ENCODE results near the gene MANBA. TPM values are rescaled to one million over a fixed set of nuclear protein-coding genes. Genes with fewer than 3 reads are reported as not detected.

Gene MANBA
- total RNA-seq, 1 experiment from 2014 or later, result 14.5 TPM

DNA sequence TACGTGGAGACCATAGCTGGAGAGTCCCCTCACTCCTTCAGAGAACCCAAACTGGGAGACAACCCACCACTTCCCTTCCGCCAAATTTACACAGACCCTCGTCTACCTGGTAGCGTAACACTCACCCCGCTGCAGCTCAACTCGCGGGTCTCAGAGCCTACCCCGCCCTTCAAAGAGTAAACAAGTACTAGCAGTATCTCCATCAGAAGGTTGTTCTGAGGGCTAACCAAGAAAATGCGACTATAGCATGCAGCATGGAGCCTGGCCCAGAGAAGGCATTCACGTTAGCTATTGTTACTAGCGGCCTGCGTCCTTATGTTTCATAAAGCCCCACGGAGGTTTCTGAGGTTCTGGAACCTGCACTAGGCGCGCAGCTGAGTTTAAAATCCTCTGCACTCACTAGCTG is 531 bp upstream of the MANBA start:
- H3K4me1 ChIP-seq (ENCODE audit: control insufficient read depth, insufficient read depth, low read length), result peaks cover 7% of the 10 kb centered on the region
- H3K27ac ChIP-seq (ENCODE audit: low read length), result peak overlapping the region; percentile 78
- intact Hi-C loops (cut with micrococcal nuclease; ENCODE audit: unreplicated experiment), result no loop called here
- no peaks in the 10 kb centered on the region; the same call in 1 of the 2 replicates for H3K36me3 ChIP-seq (ENCODE audit: control insufficient read depth, insufficient read depth, low read length)
- peak overlapping the region; percentile 77 to 86 for H3K4me3 ChIP-seq (ENCODE audit: low read depth in 2 of 2, low read length in 2 of 2)
- POLR2A ChIA-PET, result interaction anchor here (1.2 kb wide), 1 partner anchor 18 kb away, joined by 3 read pairs; no protein-coding TSS in a partner anchor
- CTCF ChIA-PET, result interaction anchor here (0.7 kb wide), 1 partner anchor 176 kb away, joined by 3 read pairs; no protein-coding TSS in a partner anchor
- H3K9me3 ChIP-seq (ENCODE audit: control insufficient read depth, insufficient read depth, low read depth, low read length), result no peaks in the 10 kb centered on the region
- ATAC-seq (peak; percentile 32; the same call in 1 of the 2 replicates), DNase-seq (ENCODE audit: low read depth, low spot score) (no peak)
- TF ChIP-seq POLR2AphosphoS5 (IDR thresholded peaks at IDR 0.05; ENCODE audit: low read depth, low read length) (no peak), TCF7L2 (IDR thresholded peaks at IDR 0.05; ENCODE audit: low read depth, low read length) (no peak), SIN3A (IDR thresholded peaks at IDR 0.05; ENCODE audit: borderline replicate concordance, insufficient read depth, low read depth, low read length) (no peak), CTCF (IDR thresholded peaks at IDR 0.05) (no peak)
- TF ChIP-seq, protein P1, sequence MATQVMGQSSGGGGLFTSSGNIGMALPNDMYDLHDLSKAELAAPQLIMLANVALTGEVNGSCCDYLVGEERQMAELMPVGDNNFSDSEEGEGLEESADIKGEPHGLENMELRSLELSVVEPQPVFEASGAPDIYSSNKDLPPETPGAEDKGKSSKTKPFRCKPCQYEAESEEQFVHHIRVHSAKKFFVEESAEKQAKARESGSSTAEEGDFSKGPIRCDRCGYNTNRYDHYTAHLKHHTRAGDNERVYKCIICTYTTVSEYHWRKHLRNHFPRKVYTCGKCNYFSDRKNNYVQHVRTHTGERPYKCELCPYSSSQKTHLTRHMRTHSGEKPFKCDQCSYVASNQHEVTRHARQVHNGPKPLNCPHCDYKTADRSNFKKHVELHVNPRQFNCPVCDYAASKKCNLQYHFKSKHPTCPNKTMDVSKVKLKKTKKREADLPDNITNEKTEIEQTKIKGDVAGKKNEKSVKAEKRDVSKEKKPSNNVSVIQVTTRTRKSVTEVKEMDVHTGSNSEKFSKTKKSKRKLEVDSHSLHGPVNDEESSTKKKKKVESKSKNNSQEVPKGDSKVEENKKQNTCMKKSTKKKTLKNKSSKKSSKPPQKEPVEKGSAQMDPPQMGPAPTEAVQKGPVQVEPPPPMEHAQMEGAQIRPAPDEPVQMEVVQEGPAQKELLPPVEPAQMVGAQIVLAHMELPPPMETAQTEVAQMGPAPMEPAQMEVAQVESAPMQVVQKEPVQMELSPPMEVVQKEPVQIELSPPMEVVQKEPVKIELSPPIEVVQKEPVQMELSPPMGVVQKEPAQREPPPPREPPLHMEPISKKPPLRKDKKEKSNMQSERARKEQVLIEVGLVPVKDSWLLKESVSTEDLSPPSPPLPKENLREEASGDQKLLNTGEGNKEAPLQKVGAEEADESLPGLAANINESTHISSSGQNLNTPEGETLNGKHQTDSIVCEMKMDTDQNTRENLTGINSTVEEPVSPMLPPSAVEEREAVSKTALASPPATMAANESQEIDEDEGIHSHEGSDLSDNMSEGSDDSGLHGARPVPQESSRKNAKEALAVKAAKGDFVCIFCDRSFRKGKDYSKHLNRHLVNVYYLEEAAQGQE (IDR thresholded peaks at IDR 0.05; ENCODE audit: insufficient read depth in 1 of 2, low read depth in 2 of 2, low read length in 1 of 2), result no peak
- no TSS peak for BruUV-seq (replicated peaks)
- in situ Hi-C loops (cut with HindIII; ENCODE audit: low pct_unique_long_range_greater_than_20kb, low sequenced_read_pairs), result no loop called here
- H3K27me3 ChIP-seq (ENCODE audit: control insufficient read depth, insufficient read depth, low read length), result no peaks in the 10 kb centered on the region

DNA sequence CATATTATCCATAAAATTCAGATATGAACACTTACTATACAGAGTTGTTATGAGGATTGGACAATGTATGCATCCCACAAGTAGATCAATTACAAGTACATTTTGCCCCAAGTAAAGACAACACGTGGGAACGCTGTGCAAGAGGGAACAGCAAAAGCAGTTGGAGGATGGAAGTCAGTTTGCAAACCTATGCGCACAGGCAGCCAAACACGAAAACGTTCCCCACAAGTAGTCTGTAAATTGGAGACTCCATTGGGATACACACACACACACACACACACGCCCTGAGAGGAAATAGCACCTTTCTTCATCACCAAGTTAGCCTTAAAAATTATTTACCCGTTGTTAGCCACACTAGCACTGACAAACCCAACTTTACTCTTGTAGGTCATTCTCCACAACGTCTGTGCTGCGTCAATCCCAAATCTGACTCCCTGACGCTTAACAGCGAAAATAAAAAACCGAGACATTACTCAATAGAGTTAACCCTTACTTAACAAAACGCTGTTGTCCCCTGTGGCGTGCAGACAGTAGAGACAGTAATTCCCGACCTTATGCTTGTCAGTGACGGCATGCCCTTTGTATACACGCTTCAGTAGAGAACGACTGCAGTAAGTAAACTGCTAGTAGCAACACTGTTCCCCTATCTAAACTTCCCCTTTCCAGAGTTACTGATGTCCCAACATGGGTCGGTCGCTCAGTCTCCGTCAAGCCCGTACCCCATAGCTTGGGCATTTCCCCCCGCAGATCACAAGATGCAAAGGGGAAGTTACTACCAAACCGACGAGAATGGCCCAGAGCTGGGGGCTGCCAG is 730 bp downstream of the MANBA start:
- intact Hi-C loops (cut with micrococcal nuclease; ENCODE audit: unreplicated experiment), result no loop called here
- BruUV-seq (replicated peaks), result no TSS peak

More for the DNA sequence above, 730 bp downstream of the MANBA start:
- Histone ChIP-seq H3K36me3 (ENCODE audit: control insufficient read depth, insufficient read depth, low read length) (no peaks in the 10 kb centered on the region; the same call in 1 of the 2 replicates), H3K27me3 (ENCODE audit: control insufficient read depth, insufficient read depth, low read length) (no peaks in the 10 kb centered on the region), H3K27ac (ENCODE audit: low read length) (peak overlapping the region; percentile 73), H3K4me3 (ENCODE audit: low read depth in 2 of 2, low read length in 2 of 2) (peak overlapping the region; percentile 77 to 86), H3K4me1 (ENCODE audit: control insufficient read depth, insufficient read depth, low read length) (peaks cover 7% of the 10 kb centered on the region), H3K9me3 (ENCODE audit: control insufficient read depth, insufficient read depth, low read depth, low read length) (no peaks in the 10 kb centered on the region)
- in situ Hi-C loops (cut with HindIII; ENCODE audit: low pct_unique_long_range_greater_than_20kb, low sequenced_read_pairs), result no loop called here
- DNase-seq (ENCODE audit: low read depth, low spot score), result no peak
- ChIA-PET POLR2A (interaction anchor here (1.2 kb wide), 1 partner anchor 19 kb away, joined by 3 read pairs; no protein-coding TSS in a partner anchor), CTCF (no interaction called here)
- TF ChIP-seq SIN3A (IDR thresholded peaks at IDR 0.05; ENCODE audit: borderline replicate concordance, insufficient read depth, low read depth, low read length) (no peak), CTCF (IDR thresholded peaks at IDR 0.05) (no peak), POLR2AphosphoS5 (IDR thresholded peaks at IDR 0.05; ENCODE audit: low read depth, low read length) (no peak), TCF7L2 (IDR thresholded peaks at IDR 0.05; ENCODE audit: low read depth, low read length) (no peak)
- TF ChIP-seq, protein P1 (IDR thresholded peaks at IDR 0.05; ENCODE audit: insufficient read depth in 1 of 2, low read depth in 2 of 2, low read length in 1 of 2), result no peak
- ATAC-seq, result peak; percentile 59
